Endothelial cell (in vitro differentiated cells): ENCODE data around the gene COA6. TPM values are rescaled to one million over a fixed set of nuclear protein-coding genes. Genes with fewer than 3 reads are reported as not detected.
"Not testable (repeated sequence)": the region's sequence is repeated elsewhere in the genome, so short reads cannot be mapped to it uniquely, and the experiment has no call there.

Experiments used
- DNase-seq: peaks from one replicate; pipeline ENCODE4 v3.0.0; 2021; ENCODE audit warnings: low spot score
- H3K27ac Mint-ChIP-seq: one replicate; pipeline ENCODE4 v1.8.0; 2021; ENCODE audit warnings: mixed read lengths, inconsistent platforms; ENCODE audit not compliant: unreplicated experiment
- H3K27me3 Mint-ChIP-seq: one replicate; pipeline ENCODE4 v1.8.0; 2021; ENCODE audit warnings: mild to moderate bottlenecking, moderate library complexity, mixed read lengths, inconsistent platforms; ENCODE audit not compliant: unreplicated experiment
- H3K36me3 Mint-ChIP-seq: one replicate; pipeline ENCODE4 v1.8.0; 2021; ENCODE audit warnings: mild to moderate bottlenecking, low read depth, mixed read lengths, inconsistent platforms; ENCODE audit not compliant: unreplicated experiment
- H3K4me1 Mint-ChIP-seq: one replicate; pipeline ENCODE4 v1.8.0; 2021; ENCODE audit warnings: mild to moderate bottlenecking, mixed read lengths, inconsistent platforms; ENCODE audit not compliant: unreplicated experiment
- H3K4me3 Mint-ChIP-seq: one replicate; pipeline ENCODE4 v1.8.0; 2021; ENCODE audit warnings: mild to moderate bottlenecking, mixed read lengths, inconsistent platforms; ENCODE audit not compliant: unreplicated experiment
- H3K9me3 Mint-ChIP-seq: one replicate; pipeline ENCODE4 v1.8.0; 2021; ENCODE audit warnings: mixed read lengths, inconsistent platforms; ENCODE audit not compliant: unreplicated experiment
- total RNA-seq: library from RNA; stranded (reverse); fragmentation: NEBNext Ultra II Directional; extraction: Animal tissue kit (Norgen Biotek cat#: 25700); gene quantifications from one replicate; pipeline ENCODE4 v1.2.1, GENCODE V29; 2021; ENCODE audit not compliant: unreplicated experiment
- TF ChIP-seq, protein P1 (sequence below): fragments of 200-600 bp; sonication (generic); IDR thresholded peaks from one replicate; pipeline ENCODE4 v1.5.0; 2021; ENCODE audit warnings: antibody characterized with exemption; ENCODE audit not compliant: unreplicated experiment

Gene COA6
- total RNA-seq, 1 donor from 2014 or later = 21.2 TPM

DNA sequence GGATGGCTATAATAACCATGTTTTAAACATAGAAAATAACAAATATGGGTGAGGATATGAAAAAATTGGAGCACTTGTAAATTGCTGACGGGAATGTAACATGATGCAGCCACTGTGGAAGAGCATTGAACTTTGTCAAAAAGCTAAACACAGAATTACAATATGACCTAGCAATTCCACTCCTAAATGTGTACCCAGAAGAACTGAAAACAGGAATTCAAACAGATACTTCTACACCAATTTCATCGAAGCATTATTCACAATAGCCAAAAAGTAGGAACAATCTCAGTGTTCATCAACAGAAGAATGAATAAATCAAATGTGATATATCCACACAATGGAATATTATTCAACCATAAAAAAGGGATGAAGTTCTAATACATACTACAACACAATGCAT is 32.7 kb upstream of the COA6 start:
- H3K27me3 Mint-ChIP-seq = no peaks in the 10 kb centered on the region
- H3K4me3 Mint-ChIP-seq = no peak overlapping the region
- no peaks in the 10 kb centered on the region for H3K4me1 Mint-ChIP-seq
- no peak for DNase-seq
- H3K9me3 Mint-ChIP-seq = peaks cover 8% of the 10 kb centered on the region
- no peaks in the 10 kb centered on the region for H3K36me3 Mint-ChIP-seq
- H3K27ac Mint-ChIP-seq = no peak overlapping the region
- TF ChIP-seq, protein P1, sequence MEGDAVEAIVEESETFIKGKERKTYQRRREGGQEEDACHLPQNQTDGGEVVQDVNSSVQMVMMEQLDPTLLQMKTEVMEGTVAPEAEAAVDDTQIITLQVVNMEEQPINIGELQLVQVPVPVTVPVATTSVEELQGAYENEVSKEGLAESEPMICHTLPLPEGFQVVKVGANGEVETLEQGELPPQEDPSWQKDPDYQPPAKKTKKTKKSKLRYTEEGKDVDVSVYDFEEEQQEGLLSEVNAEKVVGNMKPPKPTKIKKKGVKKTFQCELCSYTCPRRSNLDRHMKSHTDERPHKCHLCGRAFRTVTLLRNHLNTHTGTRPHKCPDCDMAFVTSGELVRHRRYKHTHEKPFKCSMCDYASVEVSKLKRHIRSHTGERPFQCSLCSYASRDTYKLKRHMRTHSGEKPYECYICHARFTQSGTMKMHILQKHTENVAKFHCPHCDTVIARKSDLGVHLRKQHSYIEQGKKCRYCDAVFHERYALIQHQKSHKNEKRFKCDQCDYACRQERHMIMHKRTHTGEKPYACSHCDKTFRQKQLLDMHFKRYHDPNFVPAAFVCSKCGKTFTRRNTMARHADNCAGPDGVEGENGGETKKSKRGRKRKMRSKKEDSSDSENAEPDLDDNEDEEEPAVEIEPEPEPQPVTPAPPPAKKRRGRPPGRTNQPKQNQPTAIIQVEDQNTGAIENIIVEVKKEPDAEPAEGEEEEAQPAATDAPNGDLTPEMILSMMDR = no peak

DNA sequence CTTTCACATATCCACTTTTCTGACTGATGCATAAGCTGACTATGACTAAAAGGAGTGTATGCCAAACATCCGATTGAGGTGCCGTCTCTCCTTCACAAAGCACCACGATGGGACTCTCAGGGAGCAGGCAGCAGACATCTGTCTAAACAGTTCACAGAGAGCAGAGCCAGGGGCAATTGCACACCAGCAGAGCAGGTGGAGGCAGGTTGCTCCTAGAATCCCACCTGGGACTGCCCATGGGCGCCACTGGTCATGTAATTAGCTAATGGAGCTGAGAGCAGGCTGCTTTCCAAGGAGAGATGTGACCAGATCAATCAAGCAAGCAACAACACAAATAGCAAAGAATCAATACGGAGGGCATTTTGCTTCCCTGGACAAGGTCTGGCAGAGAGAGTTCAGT is 30.5 kb upstream of the COA6 start:
- no peak overlapping the region for H3K27ac Mint-ChIP-seq
- H3K27me3 Mint-ChIP-seq = no peaks in the 10 kb centered on the region
- peaks cover 4% of the 10 kb centered on the region for H3K4me1 Mint-ChIP-seq
- no peak overlapping the region for H3K4me3 Mint-ChIP-seq
- DNase-seq = no peak
- no peaks in the 10 kb centered on the region for H3K36me3 Mint-ChIP-seq
- TF ChIP-seq, protein P1 = no peak
- no peaks in the 10 kb centered on the region for H3K9me3 Mint-ChIP-seq

- H3K4me1 Mint-ChIP-seq = peaks cover 20% of the 10 kb centered on the region
- no peaks in the 10 kb centered on the region for H3K9me3 Mint-ChIP-seq
- H3K27ac Mint-ChIP-seq = no peak overlapping the region
- H3K27me3 Mint-ChIP-seq = no peaks in the 10 kb centered on the region
- no peaks in the 10 kb centered on the region for H3K36me3 Mint-ChIP-seq
- TF ChIP-seq, protein P1 = no peak
- no peak overlapping the region for H3K4me3 Mint-ChIP-seq
- DNase-seq = no peak
Observed at GRCh38 chr1:234345237-234345636, 28.0 kb upstream of the COA6 start.

GRCh38 chr1:234348964-234349363 is 24.3 kb upstream of the COA6 start:
- Mint-ChIP-seq H3K4me1 (peaks cover 20% of the 10 kb centered on the region), H3K27me3 (no peaks in the 10 kb centered on the region), H3K4me3 (no peak overlapping the region), H3K9me3 (no peaks in the 10 kb centered on the region), H3K36me3 (no peaks in the 10 kb centered on the region), H3K27ac (peak overlapping the region; percentile 57)
- peak; percentile 34 for DNase-seq
- TF ChIP-seq, protein P1 = no peak

- TF ChIP-seq, protein P1 = no peak
- Mint-ChIP-seq H3K36me3 (no peaks in the 10 kb centered on the region), H3K9me3 (no peaks in the 10 kb centered on the region), H3K4me3 (no peak overlapping the region), H3K4me1 (peaks cover 8% of the 10 kb centered on the region), H3K27ac (no peak overlapping the region), H3K27me3 (peaks cover 4% of the 10 kb centered on the region)
- DNase-seq = no peak
Observed at GRCh38 chr1:234355782-234356510, 17.3 kb upstream of the COA6 start.

- H3K27me3 Mint-ChIP-seq, H3K9me3 Mint-ChIP-seq, H3K36me3 Mint-ChIP-seq, H3K4me3 Mint-ChIP-seq, DNase-seq, H3K27ac Mint-ChIP-seq: not testable (repeated sequence)
- peaks cover 12% of the 10 kb centered on the region for H3K4me1 Mint-ChIP-seq
Observed at GRCh38 chr1:234356615-234357269, 16.5 kb upstream of the COA6 start.
